Inferior parietal cortex (tissue), 1 donor: ENCODE data around the gene TAF7.
"Not testable (repeated sequence)": the region's sequence is repeated elsewhere in the genome, so short reads cannot be mapped to it uniquely, and the experiment has no call there.

Source experiments
- DNase-seq: peaks from one replicate; pipeline ENCODE4 v3.0.0-alpha.2; 2016; ENCODE audit errors: extremely low spot score

TAF7 gene

DNA sequence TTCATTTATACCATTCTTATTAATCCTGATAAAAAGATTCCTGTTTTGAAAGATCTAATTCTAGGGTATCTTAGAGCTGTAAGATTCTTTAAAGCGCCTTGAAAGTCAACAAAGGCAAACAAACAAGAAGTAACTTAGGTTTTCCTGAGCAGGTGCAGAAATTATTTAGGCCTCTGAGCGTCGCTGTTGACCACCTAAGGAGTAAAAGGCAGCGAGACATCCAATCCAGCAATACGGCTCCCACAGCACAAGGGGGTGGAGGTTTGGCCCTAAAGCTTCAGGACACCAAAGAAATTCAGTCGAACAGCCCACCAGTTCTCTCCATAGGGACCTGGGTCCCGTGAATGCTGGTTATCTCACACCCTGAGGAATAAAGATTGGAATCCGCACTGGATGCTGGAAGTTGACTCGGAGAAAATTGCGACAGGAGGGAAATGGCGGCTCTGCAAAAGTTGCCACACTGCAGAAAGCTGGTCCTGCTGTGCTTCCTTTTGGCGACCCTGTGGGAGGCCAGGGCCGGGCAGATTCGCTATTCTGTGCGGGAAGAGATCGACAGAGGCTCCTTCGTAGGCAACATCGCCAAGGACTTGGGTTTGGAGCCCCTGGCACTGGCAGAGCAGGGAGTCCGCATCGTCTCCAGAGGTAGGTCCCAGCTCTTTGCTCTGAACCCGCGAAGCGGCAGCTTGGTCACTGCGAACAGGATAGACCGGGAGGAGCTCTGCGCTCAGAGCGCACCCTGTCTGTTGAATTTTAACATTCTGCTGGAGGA is 18.1 kb upstream of the TAF7 start, which contains the start of gene PCDHGA2:
TSS of gene PCDHGA2 (plus strand) at position 223 of the 769 bp plus-strand sequence.
- no peak for DNase-seq

DNA sequence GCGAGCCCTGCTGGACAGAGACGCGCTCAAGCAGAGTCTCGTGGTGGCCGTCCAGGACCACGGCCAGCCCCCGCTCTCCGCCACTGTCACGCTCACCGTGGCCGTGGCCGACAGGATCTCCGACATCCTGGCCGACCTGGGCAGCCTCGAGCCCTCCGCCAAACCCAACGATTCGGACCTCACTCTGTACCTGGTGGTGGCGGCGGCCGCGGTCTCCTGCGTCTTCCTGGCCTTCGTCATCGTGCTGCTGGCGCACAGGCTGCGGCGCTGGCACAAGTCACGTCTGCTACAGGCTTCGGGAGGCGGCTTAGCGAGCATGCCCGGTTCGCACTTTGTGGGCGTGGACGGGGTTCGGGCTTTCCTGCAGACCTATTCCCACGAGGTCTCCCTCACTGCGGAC is 12.0 kb upstream of the TAF7 start:
- not testable (repeated sequence) for DNase-seq

- no peak for DNase-seq
Observed at GRCh38 chr5:141330299-141331080, 9.9 kb upstream of the TAF7 start, which contains the start of gene PCDHGA1. TSS of gene PCDHGA1 (plus strand) at chr5:141330514.

GRCh38 chr5:141328231-141328630 is 7.6 kb upstream of the TAF7 start:
- no peak for DNase-seq

DNA sequence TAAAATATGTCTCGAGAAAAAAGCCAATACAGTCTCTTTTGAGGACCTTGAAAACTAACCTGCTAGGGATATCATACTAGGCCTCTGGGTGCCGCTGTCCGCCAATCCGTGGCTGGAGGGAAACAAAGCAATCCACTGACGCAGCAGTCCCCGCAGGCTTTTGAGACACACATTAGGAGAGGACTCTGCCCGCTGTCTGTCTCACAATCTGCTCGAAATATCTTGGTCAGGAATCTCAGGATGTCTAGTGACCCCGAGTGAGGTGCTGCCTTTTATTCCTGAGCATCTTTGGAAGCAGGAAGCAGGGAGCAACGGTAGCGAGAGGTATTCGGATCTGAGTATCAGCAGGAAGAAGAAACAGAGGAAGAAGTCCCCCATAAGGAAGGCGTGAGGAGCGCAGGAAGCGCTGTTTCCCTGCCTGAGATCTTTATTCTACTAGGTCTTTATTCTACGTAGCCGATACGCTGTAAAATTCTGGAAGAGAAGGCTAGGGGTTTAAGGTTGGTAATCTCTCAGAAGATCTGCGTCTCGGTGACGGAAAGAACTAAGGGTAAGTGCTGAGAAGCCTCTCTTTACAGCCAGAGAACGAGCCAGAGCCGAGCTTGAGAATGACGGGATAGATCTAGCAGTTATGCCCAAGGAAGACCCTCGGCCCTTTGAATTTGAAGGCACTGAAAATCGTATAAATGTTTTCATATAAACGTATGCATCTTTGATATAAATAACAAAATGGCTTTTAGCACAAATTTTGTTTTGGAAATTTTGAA is 5.7 kb upstream of the TAF7 start:
- DNase-seq, result peak; percentile 75

DNA sequence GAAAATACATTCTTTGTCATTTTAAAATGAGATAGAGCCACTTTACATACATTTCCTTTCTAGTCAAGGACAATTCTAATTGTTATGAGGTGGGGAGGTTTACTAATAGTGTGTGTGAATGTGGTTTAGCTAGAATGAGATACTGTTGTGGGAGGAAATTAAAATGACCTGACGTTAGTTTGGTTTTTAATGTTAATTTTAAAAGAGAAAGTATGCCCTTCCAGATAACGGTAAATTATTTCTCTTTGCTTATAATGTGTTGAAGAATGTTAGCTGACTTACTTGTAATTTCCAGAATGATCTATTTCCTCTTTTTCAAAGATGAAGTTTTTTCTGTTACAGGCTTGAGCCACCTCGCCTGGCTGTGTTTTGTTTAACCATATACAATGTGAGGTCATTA is 1.7 kb upstream of the TAF7 start:
- no peak for DNase-seq

DNA sequence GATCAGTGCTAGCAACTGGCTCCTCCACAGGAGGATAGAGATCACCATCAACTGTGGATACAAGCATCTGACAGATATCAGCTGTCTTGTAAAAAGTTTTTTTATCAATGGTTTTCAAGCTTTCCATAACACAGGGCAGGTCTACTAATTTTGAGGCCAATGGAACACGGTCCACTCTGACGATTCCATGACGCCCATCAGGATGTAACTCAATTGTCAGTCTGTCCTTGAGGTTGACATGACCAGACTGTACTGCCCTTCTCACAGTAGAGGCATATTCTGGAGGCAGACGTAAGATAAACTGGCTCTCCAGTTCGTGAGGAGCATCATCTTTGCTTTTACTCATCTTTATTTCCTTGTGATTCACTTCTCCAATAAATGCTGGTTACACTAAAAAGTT is 885 bp downstream of the TAF7 start:
- no peak for DNase-seq

GRCh38 chr5:141319202-141319601 is 1.4 kb downstream of the TAF7 start:
- DNase-seq, result no peak

DNA sequence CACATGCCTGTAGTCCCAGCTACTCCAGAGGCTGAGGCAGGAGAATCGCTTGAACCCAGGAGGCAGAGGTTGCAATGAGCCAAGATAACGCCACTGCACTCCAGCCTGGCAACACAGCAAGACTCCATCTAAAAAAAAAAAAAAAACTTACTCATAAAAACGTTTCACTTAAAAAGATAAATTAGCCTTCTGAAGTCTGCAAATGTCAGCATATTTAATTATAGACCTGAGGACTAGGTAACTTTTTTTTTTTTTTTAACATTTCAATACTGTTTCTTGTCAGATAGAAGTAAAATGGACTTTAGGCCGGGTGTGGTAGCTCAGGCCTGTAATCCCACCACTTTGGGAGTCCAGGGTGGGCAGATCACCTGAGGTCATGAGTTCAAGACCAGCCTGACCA is 3.6 kb downstream of the TAF7 start:
- not testable (repeated sequence) for DNase-seq

- no peak for DNase-seq
Observed at GRCh38 chr5:141313711-141314110, 6.9 kb downstream of the TAF7 start.

DNA sequence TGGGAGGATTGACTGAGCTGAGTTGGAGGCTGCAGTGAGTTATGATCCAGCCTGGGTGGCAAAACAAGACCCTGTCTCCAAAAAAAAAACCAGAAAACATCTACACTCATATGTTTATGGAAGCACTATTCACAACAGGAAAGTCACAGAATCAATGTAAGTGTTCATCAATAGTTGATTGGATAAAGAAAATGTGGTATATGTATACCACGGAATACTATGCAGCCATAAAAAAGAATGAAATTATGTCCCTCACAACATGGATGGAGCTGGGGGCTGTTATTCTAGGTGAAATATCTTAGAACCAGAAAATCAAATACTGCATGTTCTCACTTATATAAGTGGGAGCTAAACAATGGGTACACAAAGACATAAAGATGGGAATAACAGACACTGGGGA is 14.0 kb downstream of the TAF7 start:
- DNase-seq, result no peak

- no peak for DNase-seq
Observed at GRCh38 chr5:141303756-141304155, 16.8 kb downstream of the TAF7 start, which contains the start of gene SLC25A2. TSS of gene SLC25A2 (minus strand) at chr5:141304049. CDS start at chr5:141303865, 184 bp downstream.

- DNase-seq, result peak; percentile 1
Observed at GRCh38 chr5:141298376-141298775, 22.2 kb downstream of the TAF7 start.

DNA sequence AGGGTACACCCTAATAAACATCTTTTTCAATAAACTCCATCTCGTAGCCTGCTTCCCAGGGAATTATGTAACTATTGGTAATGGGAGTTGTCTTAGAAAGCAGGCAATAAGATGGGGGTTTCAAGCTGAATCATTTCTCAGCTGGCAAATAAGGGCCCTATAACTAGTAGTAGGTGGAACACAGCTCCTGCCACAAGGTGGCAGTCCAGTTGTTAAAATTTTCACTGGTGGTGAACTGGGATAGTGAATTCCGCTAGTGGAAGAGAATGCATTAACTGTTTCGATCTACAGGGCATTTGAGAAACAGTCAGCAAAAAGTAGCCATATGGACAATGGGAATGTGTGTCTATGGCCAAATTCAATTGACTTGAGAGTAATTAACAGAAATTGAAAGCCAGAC is 47.7 kb downstream of the TAF7 start:
- DNase-seq, result no peak

DNA sequence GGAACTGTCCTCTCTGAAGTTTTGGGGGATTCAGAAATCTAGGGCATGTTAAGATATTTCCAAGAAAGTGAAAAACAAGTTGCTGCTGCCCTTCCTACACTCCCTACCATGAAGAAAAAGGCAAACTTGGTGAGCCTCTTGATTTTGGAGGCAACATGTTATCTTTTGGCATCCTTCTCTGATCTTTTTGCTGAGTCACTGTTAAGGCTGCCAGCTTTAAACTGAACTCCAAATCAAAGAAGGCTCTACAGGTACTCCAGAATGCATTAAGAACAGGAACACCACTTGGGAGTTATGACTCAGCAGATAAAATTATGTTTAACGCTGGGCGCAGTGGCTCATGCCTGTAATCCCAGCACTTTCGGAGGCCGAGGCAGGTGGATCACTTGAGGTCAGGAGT is 51.4 kb downstream of the TAF7 start:
- DNase-seq, result no peak
